GM23338 (cell line): Measurements from ENCODE around the gene ABHD6. TPM values are rescaled to one million over a fixed set of nuclear protein-coding genes. Genes with fewer than 3 reads are reported as not detected.

ENCODE experiments used
- ATAC-seq: fragments of 200-7000 bp; cut with Tn5 transposase; 3 replicates; pipeline ENCODE4 v1.9.1; 2020
- DNase-seq: peaks from one replicate; pipeline ENCODE4 v3.0.0-alpha.2; 2015; ENCODE audit warnings: low spot score
- H2AFZ ChIP-seq: fragments of 200-600 bp; sonication (generic); 2 replicates; pipeline ENCODE4 v1.8.0; 2016; ENCODE audit warnings: antibody characterized with exemption, mild to moderate bottlenecking, moderate library complexity
- H3F3A ChIP-seq: fragments of 200-600 bp; sonication (generic); replicated peaks from 2 replicates; pipeline ENCODE4 v1.8.0; 2017; ENCODE audit warnings: antibody characterized with exemption, mixed run types, low read depth
- H3K27ac ChIP-seq: fragments of 200-600 bp; sonication (generic); 2 replicates; pipeline ENCODE4 v1.6.1; 2016; ENCODE audit warnings: low read depth
- H3K27me3 ChIP-seq: fragments of 200-600 bp; sonication (generic); 2 replicates; pipeline ENCODE4 v1.8.0; 2016; ENCODE audit warnings: mild to moderate bottlenecking, mixed run types, moderate library complexity; ENCODE audit not compliant: insufficient read depth
- H3K36me3 ChIP-seq: fragments of 200-600 bp; sonication (generic); 2 replicates; pipeline ENCODE4 v1.8.0; 2016; ENCODE audit warnings: mild to moderate bottlenecking; ENCODE audit not compliant: insufficient read depth
- H3K4me1 ChIP-seq: fragments of 200-600 bp; sonication (generic); 2 replicates; pipeline ENCODE4 v1.8.0; 2016; ENCODE audit warnings: mild to moderate bottlenecking, moderate library complexity; ENCODE audit not compliant: insufficient read depth
- H3K4me2 ChIP-seq: fragments of 200-600 bp; sonication (generic); 2 replicates; pipeline ENCODE4 v1.7.1; 2017; ENCODE audit warnings: mixed run types
- H3K4me3 ChIP-seq: fragments of 200-600 bp; sonication (generic); 2 replicates; pipeline ENCODE4 v1.6.1; 2016; ENCODE audit warnings: mixed run types
- H3K79me2 ChIP-seq: fragments of 200-600 bp; sonication (generic); replicated peaks from 2 replicates; pipeline ENCODE4 v1.8.0; 2017; ENCODE audit warnings: mild to moderate bottlenecking; ENCODE audit not compliant: insufficient read depth
- H3K9me2 ChIP-seq: fragments of 200-600 bp; sonication (generic); 2 replicates; pipeline ENCODE4 v1.8.0; 2017; ENCODE audit not compliant: insufficient read depth
- H4K20me1 ChIP-seq: fragments of 200-600 bp; sonication (generic); replicated peaks from 2 replicates; pipeline ENCODE4 v1.8.0; 2017; ENCODE audit warnings: mild to moderate bottlenecking; ENCODE audit not compliant: insufficient read depth
- H3K27ac Mint-ChIP-seq: 2 replicates; pipeline ENCODE4 v1.8.0; 2020; ENCODE audit warnings: inconsistent platforms, mild to moderate bottlenecking, moderate library complexity, mixed read lengths
- H3K27me3 Mint-ChIP-seq: 3 replicates; pipeline ENCODE4 v1.8.0; 2022; ENCODE audit warnings: low read depth, mild to moderate bottlenecking, moderate library complexity, mixed read lengths, inconsistent platforms; ENCODE audit not compliant: insufficient read depth, poor library complexity
- H3K36me3 Mint-ChIP-seq: 3 replicates; pipeline ENCODE4 v1.8.0; 2021; ENCODE audit warnings: low read depth, mild to moderate bottlenecking, inconsistent platforms, moderate library complexity, mixed read lengths
- H3K4me1 Mint-ChIP-seq: 3 replicates; pipeline ENCODE4 v1.8.0; 2020; ENCODE audit warnings: mild to moderate bottlenecking, inconsistent platforms, mixed read lengths
- H3K4me3 Mint-ChIP-seq: 3 replicates; pipeline ENCODE4 v1.8.0; 2021; ENCODE audit warnings: moderate library complexity, mild to moderate bottlenecking, inconsistent platforms, mixed read lengths
- H3K9me3 Mint-ChIP-seq: 3 replicates; pipeline ENCODE4 v1.8.0; 2020; ENCODE audit warnings: moderate library complexity, mild to moderate bottlenecking, inconsistent platforms, mixed read lengths
- CREB1 ChIP-seq: fragments of 250-450 bp; sonication (Bioruptor Pico); IDR thresholded peaks from 2 replicates; pipeline ENCODE4 v1.5.0; 2020; ENCODE audit warnings: low read depth, mild to moderate bottlenecking, moderate library complexity
- EZH2 ChIP-seq: fragments of 200-600 bp; sonication (generic); IDR thresholded peaks from one replicate; pipeline ENCODE4 v1.8.0; 2017; ENCODE audit warnings: antibody characterized with exemption, mild to moderate bottlenecking, low read depth; ENCODE audit not compliant: unreplicated experiment
- EZH2phosphoT487 ChIP-seq: fragments of 200-600 bp; sonication (generic); IDR thresholded peaks from one replicate; pipeline ENCODE4 v1.8.1; 2018; ENCODE audit warnings: antibody characterized with exemption; ENCODE audit not compliant: unreplicated experiment
- JUNB ChIP-seq: IDR thresholded peaks from one replicate; pipeline ENCODE4 v1.6.1; 2016; ENCODE audit warnings: antibody characterized with exemption; ENCODE audit not compliant: unreplicated experiment
- NANOG ChIP-seq: IDR thresholded peaks from 2 replicates; pipeline ENCODE4 v1.6.1; 2016; ENCODE audit warnings: antibody characterized with exemption, borderline replicate concordance
- POLR2AphosphoS5 ChIP-seq: IDR thresholded peaks from 2 replicates; pipeline ENCODE4 v1.6.1; 2016; ENCODE audit warnings: antibody characterized with exemption, low read depth
- STAT1 ChIP-seq: IDR thresholded peaks from one replicate; pipeline ENCODE4 v1.6.1; 2016; ENCODE audit warnings: antibody characterized with exemption; ENCODE audit not compliant: unreplicated experiment
- ZNF114 ChIP-seq: fragments of 250-450 bp; sonication (Bioruptor Pico); IDR thresholded peaks from 2 replicates; pipeline ENCODE4 v1.5.0; 2020; ENCODE audit warnings: mild to moderate bottlenecking, moderate library complexity
- ZNF331 ChIP-seq: fragments of 250-450 bp; sonication (Bioruptor Pico); IDR thresholded peaks from 2 replicates; pipeline ENCODE4 v1.5.0; 2020; ENCODE audit warnings: low read depth, mild to moderate bottlenecking, moderate library complexity
- polyA plus RNA-seq: library from polyadenylated mRNA; unstranded; fragments of >200 nt; fragmentation: Nextera tagmentation; extraction: Ambion mirVana; gene quantifications from 2 replicates; pipeline ENCODE4 v1.2.1, GENCODE V29; 2016
- total RNA-seq: library from RNA; depleted of rRNA; stranded (reverse); fragments of >200 nt; shearing (Covaris generic); gene quantifications from 2 replicates; pipeline ENCODE4 v1.2.3, GENCODE V29; 2014
- TF ChIP-seq, protein P1 (sequence below): IDR thresholded peaks from 2 replicates; pipeline ENCODE4 v1.6.1; 2016; ENCODE audit warnings: antibody characterized with exemption
- TF ChIP-seq, protein P2 (sequence below): IDR thresholded peaks from one replicate; pipeline ENCODE4 v1.6.1; 2018; ENCODE audit warnings: antibody characterized with exemption; ENCODE audit not compliant: unreplicated experiment
- TF ChIP-seq, protein P3 (sequence below), 2 experiments: fragments of 200-600 bp in 1 of 2; sonication (generic) in 1 of 2; conservative IDR thresholded peaks; 2 replicates each; pipeline versions ENCODE4 v1.5.1 to v1.6.1; 2016 to 2017; ENCODE audit warnings: antibody characterized with exemption in 2 of 2, low read depth in 2 of 2, mild to moderate bottlenecking in 2 of 2, moderate library complexity in 1 of 2
- TF ChIP-seq, protein P4 (sequence below): fragments of 250-450 bp; sonication (Bioruptor Pico); IDR thresholded peaks from 2 replicates; pipeline ENCODE4 v1.5.0; 2020; ENCODE audit warnings: mild to moderate bottlenecking, moderate library complexity

Gene ABHD6
- total and polyA plus RNA-seq, 2 experiments from 2014 or later, result 3.7 to 5.5 TPM

DNA sequence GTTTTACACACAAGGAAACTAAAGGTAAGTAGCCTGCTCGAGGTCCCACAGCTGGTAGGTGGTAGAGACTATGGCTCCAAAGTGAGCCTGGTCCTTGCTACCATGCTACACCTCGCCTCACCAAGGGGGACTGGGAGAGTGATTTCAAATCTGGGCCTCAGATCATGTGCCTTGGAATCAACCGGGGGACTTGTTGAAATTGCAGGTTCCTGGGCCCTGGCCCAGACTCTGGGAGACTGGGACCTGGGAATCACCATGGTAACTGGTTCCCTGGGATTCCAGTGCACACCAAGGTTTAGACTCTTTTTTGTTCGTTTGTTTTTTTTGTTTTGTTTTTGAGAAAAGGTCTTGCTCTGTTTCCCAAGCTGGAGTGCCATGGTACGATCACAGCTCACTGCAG, 47.9 kb upstream of the ABHD6 start:
- DNase-seq, result no peak
- H3K27ac ChIP-seq, result no peak overlapping the region

More for the DNA sequence above, 47.9 kb upstream of the ABHD6 start:
- Histone ChIP-seq H4K20me1 (no peaks in the 10 kb centered on the region), H3K4me1 (peaks cover 11% of the 10 kb centered on the region; the same call in 1 of the 2 replicates), H3K36me3 (no peaks in the 10 kb centered on the region), H3K4me2 (no peak overlapping the region), H3F3A (no peaks in the 10 kb centered on the region), H2AFZ (peak overlapping the region; percentile 38; the same call in 1 of the 2 replicates), H3K27me3 (no peaks in the 10 kb centered on the region), H3K4me3 (no peak overlapping the region), H3K9me2 (no peaks in the 10 kb centered on the region), H3K79me2 (no peaks in the 10 kb centered on the region)
- no peak overlapping the region for H3K4me3 Mint-ChIP-seq
- no peaks in the 10 kb centered on the region for H3K36me3 Mint-ChIP-seq
- no peak overlapping the region for H3K27ac Mint-ChIP-seq
- no peak for ATAC-seq
- H3K27me3 Mint-ChIP-seq, result peaks cover 1% of the 10 kb centered on the region
- peaks cover 17% of the 10 kb centered on the region for H3K4me1 Mint-ChIP-seq
- H3K9me3 Mint-ChIP-seq, result no peaks in the 10 kb centered on the region
- TF ChIP-seq, protein P1, sequence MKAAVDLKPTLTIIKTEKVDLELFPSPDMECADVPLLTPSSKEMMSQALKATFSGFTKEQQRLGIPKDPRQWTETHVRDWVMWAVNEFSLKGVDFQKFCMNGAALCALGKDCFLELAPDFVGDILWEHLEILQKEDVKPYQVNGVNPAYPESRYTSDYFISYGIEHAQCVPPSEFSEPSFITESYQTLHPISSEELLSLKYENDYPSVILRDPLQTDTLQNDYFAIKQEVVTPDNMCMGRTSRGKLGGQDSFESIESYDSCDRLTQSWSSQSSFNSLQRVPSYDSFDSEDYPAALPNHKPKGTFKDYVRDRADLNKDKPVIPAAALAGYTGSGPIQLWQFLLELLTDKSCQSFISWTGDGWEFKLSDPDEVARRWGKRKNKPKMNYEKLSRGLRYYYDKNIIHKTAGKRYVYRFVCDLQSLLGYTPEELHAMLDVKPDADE, result no peak
- TF ChIP-seq POLR2AphosphoS5 (no peak), EZH2phosphoT487 (no peak), ZNF331 (CRISPR knock-in tag) (no peak), JUNB (no peak), EZH2 (no peak), NANOG (no peak), ZNF114 (no peak), CREB1 (no peak), STAT1 (no peak)
- TF ChIP-seq, protein P2, sequence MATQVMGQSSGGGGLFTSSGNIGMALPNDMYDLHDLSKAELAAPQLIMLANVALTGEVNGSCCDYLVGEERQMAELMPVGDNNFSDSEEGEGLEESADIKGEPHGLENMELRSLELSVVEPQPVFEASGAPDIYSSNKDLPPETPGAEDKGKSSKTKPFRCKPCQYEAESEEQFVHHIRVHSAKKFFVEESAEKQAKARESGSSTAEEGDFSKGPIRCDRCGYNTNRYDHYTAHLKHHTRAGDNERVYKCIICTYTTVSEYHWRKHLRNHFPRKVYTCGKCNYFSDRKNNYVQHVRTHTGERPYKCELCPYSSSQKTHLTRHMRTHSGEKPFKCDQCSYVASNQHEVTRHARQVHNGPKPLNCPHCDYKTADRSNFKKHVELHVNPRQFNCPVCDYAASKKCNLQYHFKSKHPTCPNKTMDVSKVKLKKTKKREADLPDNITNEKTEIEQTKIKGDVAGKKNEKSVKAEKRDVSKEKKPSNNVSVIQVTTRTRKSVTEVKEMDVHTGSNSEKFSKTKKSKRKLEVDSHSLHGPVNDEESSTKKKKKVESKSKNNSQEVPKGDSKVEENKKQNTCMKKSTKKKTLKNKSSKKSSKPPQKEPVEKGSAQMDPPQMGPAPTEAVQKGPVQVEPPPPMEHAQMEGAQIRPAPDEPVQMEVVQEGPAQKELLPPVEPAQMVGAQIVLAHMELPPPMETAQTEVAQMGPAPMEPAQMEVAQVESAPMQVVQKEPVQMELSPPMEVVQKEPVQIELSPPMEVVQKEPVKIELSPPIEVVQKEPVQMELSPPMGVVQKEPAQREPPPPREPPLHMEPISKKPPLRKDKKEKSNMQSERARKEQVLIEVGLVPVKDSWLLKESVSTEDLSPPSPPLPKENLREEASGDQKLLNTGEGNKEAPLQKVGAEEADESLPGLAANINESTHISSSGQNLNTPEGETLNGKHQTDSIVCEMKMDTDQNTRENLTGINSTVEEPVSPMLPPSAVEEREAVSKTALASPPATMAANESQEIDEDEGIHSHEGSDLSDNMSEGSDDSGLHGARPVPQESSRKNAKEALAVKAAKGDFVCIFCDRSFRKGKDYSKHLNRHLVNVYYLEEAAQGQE, result no peak
- TF ChIP-seq, protein P3, sequence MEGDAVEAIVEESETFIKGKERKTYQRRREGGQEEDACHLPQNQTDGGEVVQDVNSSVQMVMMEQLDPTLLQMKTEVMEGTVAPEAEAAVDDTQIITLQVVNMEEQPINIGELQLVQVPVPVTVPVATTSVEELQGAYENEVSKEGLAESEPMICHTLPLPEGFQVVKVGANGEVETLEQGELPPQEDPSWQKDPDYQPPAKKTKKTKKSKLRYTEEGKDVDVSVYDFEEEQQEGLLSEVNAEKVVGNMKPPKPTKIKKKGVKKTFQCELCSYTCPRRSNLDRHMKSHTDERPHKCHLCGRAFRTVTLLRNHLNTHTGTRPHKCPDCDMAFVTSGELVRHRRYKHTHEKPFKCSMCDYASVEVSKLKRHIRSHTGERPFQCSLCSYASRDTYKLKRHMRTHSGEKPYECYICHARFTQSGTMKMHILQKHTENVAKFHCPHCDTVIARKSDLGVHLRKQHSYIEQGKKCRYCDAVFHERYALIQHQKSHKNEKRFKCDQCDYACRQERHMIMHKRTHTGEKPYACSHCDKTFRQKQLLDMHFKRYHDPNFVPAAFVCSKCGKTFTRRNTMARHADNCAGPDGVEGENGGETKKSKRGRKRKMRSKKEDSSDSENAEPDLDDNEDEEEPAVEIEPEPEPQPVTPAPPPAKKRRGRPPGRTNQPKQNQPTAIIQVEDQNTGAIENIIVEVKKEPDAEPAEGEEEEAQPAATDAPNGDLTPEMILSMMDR (conservative IDR thresholded peaks at IDR 0.05; ENCODE audit: low read depth in 2 of 2), result no peak
- TF ChIP-seq, protein P4, sequence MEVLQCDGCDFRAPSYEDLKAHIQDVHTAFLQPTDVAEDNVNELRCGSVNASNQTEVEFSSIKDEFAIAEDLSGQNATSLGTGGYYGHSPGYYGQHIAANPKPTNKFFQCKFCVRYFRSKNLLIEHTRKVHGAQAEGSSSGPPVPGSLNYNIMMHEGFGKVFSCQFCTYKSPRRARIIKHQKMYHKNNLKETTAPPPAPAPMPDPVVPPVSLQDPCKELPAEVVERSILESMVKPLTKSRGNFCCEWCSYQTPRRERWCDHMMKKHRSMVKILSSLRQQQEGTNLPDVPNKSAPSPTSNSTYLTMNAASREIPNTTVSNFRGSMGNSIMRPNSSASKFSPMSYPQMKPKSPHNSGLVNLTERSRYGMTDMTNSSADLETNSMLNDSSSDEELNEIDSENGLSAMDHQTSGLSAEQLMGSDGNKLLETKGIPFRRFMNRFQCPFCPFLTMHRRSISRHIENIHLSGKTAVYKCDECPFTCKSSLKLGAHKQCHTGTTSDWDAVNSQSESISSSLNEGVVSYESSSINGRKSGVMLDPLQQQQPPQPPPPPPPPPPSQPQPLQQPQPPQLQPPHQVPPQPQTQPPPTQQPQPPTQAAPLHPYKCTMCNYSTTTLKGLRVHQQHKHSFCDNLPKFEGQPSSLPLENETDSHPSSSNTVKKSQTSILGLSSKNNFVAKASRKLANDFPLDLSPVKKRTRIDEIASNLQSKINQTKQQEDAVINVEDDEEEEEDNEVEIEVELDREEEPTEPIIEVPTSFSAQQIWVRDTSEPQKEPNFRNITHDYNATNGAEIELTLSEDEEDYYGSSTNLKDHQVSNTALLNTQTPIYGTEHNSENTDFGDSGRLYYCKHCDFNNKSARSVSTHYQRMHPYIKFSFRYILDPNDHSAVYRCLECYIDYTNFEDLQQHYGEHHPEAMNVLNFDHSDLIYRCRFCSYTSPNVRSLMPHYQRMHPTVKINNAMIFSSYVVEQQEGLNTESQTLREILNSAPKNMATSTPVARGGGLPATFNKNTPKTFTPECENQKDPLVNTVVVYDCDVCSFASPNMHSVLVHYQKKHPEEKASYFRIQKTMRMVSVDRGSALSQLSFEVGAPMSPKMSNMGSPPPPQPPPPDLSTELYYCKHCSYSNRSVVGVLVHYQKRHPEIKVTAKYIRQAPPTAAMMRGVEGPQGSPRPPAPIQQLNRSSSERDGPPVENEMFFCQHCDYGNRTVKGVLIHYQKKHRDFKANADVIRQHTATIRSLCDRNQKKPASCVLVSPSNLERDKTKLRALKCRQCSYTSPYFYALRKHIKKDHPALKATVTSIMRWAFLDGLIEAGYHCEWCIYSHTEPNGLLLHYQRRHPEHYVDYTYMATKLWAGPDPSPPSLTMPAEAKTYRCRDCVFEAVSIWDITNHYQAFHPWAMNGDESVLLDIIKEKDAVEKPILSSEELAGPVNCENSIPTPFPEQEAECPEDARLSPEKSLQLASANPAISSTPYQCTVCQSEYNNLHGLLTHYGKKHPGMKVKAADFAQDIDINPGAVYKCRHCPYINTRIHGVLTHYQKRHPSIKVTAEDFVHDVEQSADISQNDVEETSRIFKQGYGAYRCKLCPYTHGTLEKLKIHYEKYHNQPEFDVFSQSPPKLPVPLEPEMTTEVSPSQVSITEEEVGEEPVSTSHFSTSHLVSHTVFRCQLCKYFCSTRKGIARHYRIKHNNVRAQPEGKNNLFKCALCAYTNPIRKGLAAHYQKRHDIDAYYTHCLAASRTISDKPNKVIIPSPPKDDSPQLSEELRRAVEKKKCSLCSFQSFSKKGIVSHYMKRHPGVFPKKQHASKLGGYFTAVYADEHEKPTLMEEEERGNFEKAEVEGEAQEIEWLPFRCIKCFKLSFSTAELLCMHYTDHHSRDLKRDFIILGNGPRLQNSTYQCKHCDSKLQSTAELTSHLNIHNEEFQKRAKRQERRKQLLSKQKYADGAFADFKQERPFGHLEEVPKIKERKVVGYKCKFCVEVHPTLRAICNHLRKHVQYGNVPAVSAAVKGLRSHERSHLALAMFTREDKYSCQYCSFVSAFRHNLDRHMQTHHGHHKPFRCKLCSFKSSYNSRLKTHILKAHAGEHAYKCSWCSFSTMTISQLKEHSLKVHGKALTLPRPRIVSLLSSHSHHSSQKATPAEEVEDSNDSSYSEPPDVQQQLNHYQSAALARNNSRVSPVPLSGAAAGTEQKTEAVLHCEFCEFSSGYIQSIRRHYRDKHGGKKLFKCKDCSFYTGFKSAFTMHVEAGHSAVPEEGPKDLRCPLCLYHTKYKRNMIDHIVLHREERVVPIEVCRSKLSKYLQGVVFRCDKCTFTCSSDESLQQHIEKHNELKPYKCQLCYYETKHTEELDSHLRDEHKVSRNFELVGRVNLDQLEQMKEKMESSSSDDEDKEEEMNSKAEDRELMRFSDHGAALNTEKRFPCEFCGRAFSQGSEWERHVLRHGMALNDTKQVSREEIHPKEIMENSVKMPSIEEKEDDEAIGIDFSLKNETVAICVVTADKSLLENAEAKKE (CRISPR knock-in tag), result no peak
